GM19043 (cell line): ENCODE results near the gene SRBD1.
A peak's percentile ranks its signal among the peaks of the same experiment; 100 is the strongest.

Experiments used
- ATAC-seq: cut with Tn5 transposase; IDR thresholded peaks from one replicate; pipeline ENCODE4 v1.9.1; 2021; ENCODE audit warnings: low read depth; ENCODE audit not compliant: unreplicated experiment

Gene SRBD1

DNA sequence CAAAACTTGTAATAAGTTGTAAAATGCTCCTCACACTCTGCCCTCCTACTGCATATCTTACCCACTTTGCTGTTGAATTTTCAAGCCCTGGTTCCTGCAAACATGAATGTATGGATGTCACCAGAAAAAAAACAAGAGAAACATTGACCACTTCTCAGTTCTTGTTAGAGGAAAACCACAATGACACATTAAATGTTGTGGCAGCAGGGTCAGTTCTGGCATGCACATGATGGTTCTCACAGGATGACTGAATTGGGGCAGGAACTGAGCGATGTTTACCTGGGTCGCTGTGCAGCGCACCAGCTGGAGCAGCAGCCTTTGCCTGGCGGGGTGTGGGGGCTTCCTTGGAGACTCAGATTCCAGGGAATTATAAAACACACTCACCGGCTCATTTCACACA is 26.4 kb upstream of the SRBD1 start:
- ATAC-seq, result peak; percentile 78

DNA sequence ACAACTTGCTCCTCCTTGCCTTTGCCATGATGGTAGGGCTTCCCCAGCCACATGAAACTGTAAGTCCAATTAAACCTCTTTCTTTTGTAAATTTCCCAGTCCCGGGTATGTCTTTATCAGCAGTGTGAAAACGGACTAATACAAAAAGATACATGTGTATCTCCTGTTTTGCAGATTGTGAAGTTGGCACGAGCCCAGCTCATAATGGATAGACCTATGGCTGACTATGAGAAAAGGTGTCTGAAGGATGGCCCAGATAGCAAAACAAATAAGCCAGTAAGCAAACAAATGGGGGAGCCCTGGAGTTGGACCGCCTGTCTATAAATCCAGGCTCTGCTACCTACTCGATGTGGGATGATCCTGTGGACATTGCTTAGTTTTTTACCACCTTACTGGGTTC is 24.9 kb upstream of the SRBD1 start:
- no peak for ATAC-seq

DNA sequence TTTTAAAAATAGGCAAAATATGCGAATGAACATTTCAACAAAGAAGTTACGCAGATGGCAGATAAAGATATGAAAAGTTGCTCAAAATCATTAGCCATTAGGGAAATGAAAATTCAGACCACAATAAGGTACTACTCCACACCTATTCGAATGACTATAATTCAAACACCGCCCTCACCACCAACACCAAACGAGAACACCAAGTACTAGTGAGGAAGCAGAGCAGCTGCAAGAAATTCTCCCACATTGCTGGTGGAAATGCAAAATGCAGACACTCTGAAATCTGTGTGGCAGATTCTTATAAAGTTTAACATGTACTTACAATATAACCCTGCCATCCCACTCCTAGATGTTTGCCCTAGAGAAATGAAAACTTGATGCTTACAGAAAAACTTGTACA is 23.2 kb upstream of the SRBD1 start:
- ATAC-seq, result no peak

DNA sequence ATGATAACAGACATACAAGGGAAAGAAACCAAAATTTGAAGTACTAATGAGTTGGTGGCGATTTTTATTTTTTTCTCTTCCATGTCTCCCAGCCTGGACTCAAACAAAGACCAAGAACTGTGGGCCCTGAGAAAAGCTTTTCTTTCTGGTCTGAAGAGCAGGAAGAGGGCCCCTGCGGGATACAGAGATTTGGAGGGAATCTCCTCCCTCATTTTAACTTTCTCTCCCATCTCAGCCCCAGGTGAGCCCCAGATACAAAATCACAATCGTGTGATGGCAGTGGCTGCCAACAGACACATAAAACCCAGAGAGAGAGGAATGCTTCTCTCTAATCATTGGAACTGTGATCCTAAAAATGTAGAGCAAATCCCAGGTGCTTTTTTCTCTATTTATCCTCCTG is 20.9 kb upstream of the SRBD1 start:
- no peak for ATAC-seq

DNA sequence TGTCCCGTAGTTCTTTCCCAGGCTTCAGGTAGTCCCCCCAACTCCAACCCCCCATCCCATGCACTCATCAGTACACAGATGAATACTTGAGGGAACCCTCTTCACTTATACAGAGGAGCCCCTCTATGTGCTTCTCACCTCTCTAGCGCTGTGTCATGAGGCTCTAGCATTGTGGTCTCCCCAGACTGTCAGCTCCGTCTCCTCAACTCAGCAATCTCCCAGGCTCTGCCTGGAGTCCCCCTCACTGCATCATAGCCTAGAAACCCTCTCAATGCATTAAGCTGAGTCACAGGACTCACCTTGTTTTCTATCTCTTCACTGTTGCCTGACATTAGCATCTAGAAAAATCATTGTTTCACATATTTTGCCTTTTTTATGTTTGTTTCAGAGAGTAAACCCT is 20.3 kb upstream of the SRBD1 start:
- ATAC-seq, result no peak

DNA sequence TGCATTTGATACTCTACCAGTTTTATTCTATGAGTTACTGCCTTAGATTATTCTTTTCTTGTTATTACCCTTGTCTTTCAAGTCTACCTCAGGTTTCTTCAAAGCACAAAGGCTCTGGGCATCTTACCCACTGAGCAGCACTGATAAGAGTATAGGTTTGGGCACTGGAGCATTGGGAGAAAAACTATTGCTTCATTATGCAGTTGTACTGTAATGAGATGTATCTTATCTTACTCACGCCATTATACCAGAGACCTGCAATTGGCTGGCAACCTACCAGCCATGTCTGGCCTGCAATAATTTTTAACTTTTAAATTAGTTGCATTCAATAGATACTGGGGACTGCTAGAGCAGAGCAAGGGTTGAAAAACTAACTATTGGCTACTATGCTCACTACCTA is 18.9 kb upstream of the SRBD1 start:
- no peak for ATAC-seq

DNA sequence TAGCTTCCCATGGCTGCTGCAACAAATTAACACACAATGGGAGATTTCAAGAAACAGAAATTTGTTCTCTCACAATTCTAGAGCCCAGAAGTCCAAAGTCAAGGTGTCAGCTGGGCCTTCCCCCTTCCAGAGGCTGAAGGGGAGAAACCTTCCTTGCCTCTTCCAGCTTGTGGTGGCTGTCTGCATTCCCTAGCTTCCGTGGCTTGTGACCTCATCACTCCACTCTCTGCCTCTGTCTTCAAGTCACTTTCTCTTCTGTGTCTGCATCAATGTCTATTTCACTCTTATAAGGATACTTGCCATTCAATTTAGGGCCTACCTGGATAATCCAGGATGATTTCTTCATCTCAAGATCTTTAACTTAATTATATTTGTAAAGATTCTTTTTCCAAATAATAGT is 16.8 kb upstream of the SRBD1 start:
- no peak for ATAC-seq

DNA sequence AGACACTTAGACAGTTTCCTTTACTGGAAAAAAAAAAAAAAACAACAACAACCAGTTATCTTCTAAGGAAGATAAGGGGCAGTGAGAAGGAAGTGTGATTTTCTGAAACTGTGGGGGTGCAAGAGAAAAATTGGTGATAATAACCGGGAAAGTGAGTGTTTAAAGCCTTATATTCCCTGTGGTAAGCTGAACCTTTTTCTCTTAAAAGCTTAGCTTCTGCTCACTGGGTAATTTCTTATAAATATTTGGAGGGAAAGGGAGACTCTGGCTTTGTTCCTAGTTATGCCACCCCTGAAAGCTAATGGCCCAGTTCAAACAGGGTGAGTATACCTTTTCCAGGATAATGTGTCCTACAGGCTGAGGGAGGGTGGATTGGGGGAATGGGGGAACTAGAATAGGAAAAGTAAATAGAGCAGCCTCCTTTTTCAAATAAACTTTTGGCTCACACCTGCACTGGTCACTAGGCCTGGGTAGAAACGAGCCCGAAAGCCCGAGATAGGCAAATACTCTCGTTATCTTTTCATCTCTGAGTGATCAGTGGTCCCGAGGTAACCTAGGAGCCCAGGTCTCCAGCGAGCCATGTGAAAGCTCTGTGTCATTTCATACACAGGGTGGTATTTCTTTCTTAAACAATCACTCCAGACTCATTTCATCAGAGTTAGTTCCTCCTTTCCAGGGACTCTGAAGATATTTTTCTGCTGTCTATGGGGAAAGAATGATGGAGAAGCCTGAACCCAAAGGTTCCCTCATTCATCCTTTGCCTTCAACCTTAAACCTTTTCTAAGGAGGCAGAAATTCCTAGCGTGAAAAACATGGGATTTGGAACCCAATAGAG is 15.5 kb upstream of the SRBD1 start:
- ATAC-seq, result no peak

DNA sequence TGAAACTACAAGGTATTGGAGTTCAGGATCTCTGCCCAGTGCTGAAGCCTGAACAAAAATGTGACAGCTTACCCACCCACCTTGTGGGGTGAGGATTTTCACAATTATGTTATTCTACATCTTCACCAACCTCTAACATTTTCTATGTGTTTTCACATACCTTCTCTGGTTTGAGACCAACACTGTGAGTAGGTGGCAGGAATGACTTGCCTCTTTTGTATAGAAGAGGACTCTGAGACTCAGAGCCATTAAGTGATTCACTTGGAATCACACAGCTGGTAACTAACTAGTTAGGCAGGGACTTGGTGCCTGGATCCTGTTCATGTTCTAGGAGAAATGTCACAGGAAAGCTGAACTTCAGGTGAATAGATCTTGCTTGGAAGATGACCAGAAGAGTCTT is 14.8 kb upstream of the SRBD1 start:
- ATAC-seq, result no peak

DNA sequence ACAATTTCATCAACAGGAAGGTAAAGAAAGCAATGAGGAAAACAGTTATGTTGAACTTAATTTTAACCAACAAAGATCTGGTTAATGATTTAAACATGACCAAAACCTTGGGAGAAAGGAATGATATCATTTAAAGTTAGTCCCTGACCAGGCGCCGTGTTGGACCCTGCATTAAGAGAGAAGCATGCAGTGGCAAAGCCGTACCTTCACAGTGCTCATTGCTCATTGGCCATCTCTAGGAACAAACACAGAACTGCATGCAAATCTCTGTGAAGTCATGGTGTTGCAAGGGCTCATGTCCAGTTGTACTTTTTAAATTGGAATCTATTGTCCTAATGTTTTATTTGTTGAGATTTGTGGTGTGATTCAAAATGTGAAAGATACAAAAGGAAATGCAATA is 12.0 kb upstream of the SRBD1 start:
- no peak for ATAC-seq

DNA sequence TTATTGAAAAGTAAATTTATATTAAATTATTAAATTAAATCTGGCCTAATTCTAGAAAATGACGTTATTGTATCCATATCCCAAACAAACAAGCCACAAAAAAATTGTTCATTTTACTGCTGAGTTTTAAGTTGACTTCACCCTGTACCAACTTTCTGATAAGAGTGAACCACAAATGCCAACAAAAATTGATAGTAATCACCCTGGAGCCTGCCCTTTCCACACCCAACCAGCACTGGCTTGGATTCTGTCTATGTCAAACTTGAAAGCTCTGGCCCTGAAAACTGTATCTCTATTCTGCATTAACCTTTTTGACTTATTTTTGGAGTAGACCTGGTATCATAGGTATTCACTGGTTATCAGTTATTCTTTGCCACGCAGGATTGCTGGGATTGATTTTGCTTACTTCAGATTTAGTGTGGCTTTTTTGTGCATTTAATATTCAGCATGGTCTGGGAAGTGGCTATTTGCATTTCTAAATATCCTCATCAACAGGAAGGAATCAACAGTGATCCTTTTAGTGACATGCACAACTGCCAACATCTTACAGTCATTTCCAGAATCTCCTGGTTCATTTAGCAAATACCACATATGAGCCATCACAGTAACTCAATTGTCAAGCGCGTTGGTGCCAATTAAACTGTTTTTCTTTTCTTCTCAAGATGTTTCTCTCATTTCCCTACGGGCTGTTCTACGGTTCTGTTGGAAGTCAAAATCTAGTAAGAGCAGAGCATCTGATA is 11.4 kb upstream of the SRBD1 start:
- ATAC-seq, result no peak

DNA sequence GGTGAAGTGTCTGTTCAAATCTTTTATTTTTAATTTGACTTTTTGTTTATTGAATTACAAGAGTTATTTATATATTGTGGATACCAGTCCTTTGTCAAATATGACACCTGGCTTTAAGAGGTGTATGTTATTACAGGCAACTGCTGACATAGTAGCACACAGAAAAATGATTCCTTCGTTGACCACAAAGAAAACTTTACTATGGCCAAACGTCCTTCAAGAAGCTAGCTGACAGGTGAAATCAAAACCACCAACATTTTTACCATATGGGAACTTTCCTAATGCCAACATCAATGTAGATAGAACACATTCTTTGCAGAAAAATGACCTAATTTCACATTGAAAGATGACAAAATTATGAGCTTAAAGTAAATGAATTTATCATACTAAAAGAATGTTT is 6.4 kb upstream of the SRBD1 start:
- ATAC-seq, result no peak

DNA sequence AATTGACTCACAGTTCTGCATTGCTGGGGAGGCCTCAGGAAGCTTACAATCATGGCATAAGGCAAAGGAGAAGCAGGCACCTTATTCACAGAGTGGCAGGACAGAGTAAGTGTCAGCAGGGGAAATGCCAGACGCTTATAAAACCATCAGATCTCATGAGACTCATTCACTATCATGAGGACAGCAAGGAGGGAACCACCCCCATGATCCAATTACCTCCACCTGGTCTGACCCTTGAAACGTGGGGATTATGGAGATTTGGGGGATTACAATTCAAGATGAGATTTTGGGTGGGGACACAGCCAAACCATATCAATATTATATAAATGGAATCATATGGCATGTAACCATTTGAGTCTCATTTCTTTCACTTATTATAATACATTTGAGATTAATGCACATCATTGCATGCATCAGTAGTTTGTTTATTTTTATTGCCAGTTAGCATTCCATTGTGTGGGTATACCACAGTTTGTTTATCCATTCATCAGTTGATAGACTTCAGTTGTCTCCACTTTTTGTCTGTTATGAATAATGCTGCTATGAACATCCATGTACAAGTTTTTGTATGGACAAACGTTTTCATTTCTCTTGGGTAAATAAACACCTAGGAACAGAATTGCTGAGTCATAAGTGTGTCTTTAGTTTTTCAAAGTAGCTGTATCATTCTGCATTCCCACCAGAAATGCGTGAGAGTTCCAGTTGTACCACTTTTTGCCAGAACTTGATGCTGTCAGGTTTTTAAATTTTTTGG is 5.8 kb upstream of the SRBD1 start:
- ATAC-seq, result no peak

DNA sequence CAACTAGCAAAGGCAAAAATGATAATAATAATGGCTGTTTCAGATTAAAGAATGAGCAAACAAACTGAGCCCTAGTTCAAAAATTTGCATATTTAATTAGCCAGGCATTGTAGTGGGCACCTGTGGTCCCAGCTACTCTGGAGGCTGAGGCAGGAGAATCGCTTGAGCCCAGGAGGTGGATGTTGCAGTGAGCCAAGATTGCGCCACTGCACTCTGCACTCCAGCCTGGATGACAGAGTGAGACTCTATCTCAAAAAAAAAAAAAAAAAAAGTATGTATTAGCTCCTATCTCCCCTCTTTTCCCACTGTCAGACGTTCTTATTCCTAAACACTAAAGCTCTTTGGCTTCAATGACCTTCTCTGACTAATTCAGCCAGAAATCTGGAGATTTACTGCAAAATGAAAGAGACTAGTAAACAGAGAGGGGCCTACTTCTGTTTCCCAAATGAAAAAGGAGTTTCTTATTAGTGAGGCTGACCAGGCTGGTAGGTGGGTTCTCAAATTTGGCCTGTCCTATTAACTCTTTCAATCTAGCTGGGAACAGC is 3.9 kb upstream of the SRBD1 start:
- no peak for ATAC-seq

DNA sequence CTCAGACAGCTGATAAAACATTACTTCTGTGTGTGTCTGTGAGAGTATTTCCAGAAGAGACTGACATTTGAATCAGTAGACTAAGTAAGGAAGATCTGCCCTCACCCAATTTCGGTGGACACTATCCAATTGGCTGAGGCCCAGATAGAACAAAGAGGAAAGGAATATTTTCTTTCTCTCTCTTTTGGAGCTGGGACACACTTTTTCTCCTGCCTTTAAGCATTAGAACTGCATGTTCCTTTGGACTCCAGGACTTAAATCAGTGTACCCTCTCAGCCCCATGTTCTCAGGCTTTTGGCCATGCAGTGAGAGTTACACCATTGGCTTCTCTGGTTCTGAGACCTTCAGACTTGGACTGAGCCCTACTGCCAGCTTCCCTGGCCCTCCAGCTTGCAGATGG is 3.3 kb upstream of the SRBD1 start:
- ATAC-seq, result no peak

DNA sequence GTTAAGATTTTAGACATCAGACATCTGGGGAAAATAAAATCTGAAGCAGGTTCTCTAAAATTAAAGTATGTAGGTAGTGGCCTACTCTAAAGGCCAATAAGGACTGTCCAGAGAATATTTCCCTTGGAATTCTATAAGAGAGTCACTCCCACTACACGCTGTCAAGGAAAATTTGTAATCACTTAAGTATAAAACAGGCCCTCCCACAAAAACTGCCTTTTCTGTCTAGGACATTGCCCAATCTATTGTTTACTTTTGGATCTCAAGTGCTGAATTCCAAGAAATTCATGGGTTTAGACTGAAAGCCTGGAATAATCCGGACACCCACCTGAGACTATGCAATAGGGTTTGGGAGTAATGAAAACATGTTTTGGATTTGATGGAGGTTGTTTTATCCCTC is 1.7 kb upstream of the SRBD1 start:
- no peak for ATAC-seq

DNA sequence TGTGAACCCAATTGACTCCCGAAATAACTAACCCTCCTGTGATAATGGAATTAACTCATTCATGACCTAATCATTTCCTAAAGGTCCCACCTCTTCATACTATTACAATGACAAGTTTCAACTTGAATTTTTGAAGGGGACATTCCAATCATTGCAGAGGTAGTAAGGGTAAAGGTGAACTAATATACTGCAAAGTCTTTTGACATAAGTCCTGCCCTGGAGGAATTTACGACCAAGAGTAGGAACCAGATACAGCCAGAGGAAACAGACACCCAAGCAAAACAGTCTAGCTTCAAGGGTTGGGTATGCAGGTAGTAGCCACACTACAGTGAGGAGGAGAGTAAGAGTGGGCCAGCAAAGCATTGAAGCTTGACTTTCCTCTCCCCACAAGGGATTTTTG is 1.2 kb upstream of the SRBD1 start:
- ATAC-seq, result no peak

DNA sequence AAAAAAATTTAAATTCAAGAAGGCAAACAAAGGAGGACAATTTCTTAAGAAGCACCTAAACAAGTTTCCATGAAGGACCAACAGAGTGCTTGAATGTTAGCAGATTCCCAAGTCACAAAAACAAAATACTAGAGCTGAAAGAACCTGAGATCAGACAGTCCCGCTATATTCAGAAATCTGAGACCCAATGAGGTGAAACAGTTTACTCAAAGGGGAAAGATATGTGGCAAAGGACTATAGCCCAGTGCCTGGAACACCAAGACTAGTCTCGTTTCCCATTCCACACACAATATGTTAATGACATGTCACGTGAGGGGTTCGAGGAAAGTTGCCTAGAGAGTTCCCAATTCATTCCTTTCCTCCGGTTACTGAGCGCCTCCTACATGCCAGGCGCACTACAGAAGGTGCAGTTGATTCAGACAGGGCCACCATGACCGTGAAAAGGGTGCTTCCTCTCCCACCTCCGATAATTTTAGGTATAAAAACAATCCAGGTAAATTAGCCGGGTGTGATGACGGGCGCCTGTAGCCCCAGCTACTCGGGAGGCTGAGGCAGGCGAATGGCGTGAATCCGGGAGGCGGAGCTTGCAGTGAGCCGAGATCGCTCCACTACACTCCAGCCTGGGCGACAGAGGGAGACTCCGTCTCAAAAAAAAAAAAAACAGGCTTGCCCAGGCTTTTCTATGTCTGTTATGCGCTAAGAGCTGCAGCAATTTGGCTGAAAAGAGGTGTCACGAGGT is 617 bp downstream of the SRBD1 start:
- ATAC-seq, result peak; percentile 35

DNA sequence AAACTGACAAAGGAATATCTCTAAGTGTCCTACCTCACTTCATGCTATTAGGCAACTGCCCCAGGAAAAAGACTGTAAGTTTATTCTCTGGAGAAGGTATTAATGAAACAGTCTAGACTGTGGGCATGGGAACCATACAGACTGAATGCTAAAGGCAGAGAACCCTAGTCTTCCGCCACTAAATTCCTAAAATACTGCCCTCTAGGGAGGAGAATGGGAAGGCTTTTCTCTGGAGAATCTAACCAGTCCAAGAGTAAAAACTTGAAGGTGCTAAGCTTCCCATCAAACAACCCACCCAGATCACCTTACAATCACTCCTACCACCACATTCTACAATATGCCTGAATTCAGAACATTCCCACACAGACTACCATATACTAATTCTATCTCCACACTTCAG is 3.4 kb downstream of the SRBD1 start:
- no peak for ATAC-seq

DNA sequence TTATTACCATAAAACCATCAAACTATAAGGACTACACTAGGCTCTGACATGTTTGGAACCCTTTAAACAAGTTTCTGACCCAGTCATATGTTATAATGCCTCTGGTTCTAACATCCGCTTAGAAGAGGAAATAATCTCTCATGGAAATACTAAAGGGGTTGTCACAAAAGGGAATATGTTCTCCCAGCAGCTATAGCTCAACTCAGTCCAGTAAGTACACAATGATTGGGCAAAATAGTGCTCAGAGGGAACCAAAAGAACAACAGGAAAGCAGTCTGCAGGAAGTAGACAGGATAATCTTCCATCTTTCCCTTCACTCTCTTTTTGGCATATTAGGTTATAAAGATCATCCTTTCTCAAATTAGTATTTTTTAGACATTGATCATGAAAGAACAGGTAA is 4.3 kb downstream of the SRBD1 start:
- ATAC-seq, result no peak

DNA sequence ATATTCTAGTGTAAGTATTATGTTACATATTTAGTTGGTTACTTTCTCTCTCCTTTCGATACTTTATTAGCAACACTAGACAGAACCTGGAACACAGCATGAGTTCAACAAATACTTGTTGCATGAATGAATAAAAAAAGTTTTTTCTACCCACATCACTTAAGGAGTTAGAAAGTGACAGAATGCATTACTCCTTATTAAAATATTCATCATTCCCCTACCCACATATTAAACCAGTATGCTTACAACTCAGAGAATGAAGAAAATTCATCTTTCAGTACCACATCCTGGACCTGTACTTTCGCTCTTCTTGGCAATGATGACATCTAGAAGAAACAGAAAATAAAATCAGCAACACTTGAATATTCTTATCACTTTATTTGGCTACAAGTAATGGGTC is 6.0 kb downstream of the SRBD1 start:
- no peak for ATAC-seq
